ENCODE data around the gene INSL3. TPM values are rescaled to one million over a fixed set of nuclear protein-coding genes. Genes with fewer than 3 reads are reported as not detected.
A peak's percentile ranks its signal among the peaks of the same experiment; 100 is the strongest.

Gene INSL3
- total and polyA plus RNA-seq, 2 of the 13 experiments (the other 11 are each of a cell fraction or from before 2014, with no cell fraction given) = 0.30 TPM; not detected in 1

DNA sequence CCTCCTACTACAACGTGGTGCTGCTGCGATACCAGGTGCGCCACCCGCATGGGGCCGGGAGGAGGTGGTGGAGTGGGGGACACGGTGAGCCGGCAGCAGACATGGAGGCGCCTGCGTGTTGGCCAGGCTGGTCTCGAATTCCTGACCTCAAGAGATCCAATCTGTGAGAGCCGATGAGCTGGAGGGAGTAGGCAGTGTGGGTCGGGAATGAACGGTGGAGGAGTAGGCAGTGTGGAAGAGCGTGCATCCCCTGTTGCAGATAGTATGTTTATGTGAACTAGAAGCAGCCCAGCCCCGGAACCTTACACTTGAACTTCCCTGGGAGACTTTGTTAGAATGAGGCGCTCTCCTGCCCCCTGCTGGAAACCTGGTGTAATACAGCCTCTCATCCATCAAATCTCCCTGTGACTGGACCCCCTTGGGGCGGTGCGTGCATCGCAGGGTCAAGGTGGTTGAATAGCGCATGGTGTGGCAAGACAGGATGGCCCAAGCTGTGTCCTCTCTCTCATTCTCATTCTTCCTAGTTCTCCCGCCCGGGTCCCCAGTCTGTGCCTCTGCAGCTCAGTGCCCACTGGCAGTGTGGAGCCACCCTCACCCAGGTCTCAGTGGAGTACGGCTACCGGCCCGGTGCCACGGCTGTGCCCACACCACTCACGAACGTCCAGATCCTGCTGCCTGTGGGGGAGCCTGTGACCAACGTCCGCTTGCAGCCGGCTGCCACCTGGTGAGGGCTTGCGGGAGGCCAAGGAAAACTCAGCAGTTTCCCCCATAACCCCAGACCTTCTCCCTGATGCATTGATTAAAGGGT lies 36.9 kb downstream of the INSL3 start (continued):
- TF ChIP-seq SP4 (CRISPR knock-in tag; IDR thresholded peaks at IDR 0.05) (0 out of 2 replicates have a peak, but pooled peaks have one; percentile 28), ZNF703 (CRISPR knock-in tag; IDR thresholded peaks at IDR 0.05; ENCODE audit: borderline replicate concordance) (no peak), PREB (CRISPR knock-in tag; IDR thresholded peaks at IDR 0.05) (no peak), HMGA1 (CRISPR knock-in tag; conservative IDR thresholded peaks at IDR 0.05) (no peak), HHEX (CRISPR knock-in tag; IDR thresholded peaks at IDR 0.05) (no peak), ZBTB38 (CRISPR knock-in tag; IDR thresholded peaks at IDR 0.05) (peak; percentile 32; the same call in 1 of the 2 replicates), ZNF546 (CRISPR knock-in tag; conservative IDR thresholded peaks at IDR 0.05) (no peak), ZSCAN9 (CRISPR knock-in tag; IDR thresholded peaks at IDR 0.05; ENCODE audit: borderline replicate concordance) (no peak), RXRB (CRISPR knock-in tag; IDR thresholded peaks at IDR 0.05; ENCODE audit: borderline replicate concordance) (no peak), STAG1 (CRISPR knock-in tag; IDR thresholded peaks at IDR 0.05) (peak; percentile 60), RAD51 (IDR thresholded peaks at IDR 0.05; ENCODE audit: borderline replicate concordance) (no peak), ZNF790 (CRISPR knock-in tag; IDR thresholded peaks at IDR 0.05; ENCODE audit: borderline replicate concordance) (no peak), SMAD9 (CRISPR knock-in tag; IDR thresholded peaks at IDR 0.05) (no peak), DMAP1 (CRISPR knock-in tag; IDR thresholded peaks at IDR 0.05) (no peak), BRF2 (CRISPR knock-in tag; IDR thresholded peaks at IDR 0.05) (no peak), ZBTB14 (CRISPR knock-in tag; IDR thresholded peaks at IDR 0.05) (no peak), THYN1 (CRISPR knock-in tag; IDR thresholded peaks at IDR 0.05; ENCODE audit: borderline replicate concordance, low read depth) (no peak)
- TF ChIP-seq, protein P1, sequence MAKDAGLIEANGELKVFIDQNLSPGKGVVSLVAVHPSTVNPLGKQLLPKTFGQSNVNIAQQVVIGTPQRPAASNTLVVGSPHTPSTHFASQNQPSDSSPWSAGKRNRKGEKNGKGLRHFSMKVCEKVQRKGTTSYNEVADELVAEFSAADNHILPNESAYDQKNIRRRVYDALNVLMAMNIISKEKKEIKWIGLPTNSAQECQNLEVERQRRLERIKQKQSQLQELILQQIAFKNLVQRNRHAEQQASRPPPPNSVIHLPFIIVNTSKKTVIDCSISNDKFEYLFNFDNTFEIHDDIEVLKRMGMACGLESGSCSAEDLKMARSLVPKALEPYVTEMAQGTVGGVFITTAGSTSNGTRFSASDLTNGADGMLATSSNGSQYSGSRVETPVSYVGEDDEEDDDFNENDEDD (CRISPR knock-in tag; IDR thresholded peaks at IDR 0.05; ENCODE audit: borderline replicate concordance) = no peak
- TF ChIP-seq, protein P2, sequence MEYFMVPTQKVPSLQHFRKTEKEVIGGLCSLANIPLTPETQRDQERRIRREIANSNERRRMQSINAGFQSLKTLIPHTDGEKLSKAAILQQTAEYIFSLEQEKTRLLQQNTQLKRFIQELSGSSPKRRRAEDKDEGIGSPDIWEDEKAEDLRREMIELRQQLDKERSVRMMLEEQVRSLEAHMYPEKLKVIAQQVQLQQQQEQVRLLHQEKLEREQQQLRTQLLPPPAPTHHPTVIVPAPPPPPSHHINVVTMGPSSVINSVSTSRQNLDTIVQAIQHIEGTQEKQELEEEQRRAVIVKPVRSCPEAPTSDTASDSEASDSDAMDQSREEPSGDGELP (IDR thresholded peaks at IDR 0.05; ENCODE audit: borderline replicate concordance, low read depth) = no peak
- TF ChIP-seq, protein P3, sequence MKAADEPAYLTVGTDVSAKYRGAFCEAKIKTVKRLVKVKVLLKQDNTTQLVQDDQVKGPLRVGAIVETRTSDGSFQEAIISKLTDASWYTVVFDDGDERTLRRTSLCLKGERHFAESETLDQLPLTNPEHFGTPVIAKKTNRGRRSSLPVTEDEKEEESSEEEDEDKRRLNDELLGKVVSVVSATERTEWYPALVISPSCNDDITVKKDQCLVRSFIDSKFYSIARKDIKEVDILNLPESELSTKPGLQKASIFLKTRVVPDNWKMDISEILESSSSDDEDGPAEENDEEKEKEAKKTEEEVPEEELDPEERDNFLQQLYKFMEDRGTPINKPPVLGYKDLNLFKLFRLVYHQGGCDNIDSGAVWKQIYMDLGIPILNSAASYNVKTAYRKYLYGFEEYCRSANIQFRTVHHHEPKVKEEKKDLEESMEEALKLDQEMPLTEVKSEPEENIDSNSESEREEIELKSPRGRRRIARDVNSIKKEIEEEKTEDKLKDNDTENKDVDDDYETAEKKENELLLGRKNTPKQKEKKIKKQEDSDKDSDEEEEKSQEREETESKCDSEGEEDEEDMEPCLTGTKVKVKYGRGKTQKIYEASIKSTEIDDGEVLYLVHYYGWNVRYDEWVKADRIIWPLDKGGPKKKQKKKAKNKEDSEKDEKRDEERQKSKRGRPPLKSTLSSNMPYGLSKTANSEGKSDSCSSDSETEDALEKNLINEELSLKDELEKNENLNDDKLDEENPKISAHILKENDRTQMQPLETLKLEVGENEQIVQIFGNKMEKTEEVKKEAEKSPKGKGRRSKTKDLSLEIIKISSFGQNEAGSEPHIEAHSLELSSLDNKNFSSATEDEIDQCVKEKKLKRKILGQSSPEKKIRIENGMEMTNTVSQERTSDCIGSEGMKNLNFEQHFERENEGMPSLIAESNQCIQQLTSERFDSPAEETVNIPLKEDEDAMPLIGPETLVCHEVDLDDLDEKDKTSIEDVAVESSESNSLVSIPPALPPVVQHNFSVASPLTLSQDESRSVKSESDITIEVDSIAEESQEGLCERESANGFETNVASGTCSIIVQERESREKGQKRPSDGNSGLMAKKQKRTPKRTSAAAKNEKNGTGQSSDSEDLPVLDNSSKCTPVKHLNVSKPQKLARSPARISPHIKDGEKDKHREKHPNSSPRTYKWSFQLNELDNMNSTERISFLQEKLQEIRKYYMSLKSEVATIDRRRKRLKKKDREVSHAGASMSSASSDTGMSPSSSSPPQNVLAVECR (CRISPR knock-in tag; IDR thresholded peaks at IDR 0.05; ENCODE audit: borderline replicate concordance) = no peak
